Measurements from ENCODE around the gene CARD14. TPM values are rescaled to one million over a fixed set of nuclear protein-coding genes. Genes with fewer than 3 reads are reported as not detected.
"Not testable (repeated sequence)": the region's sequence is repeated elsewhere in the genome, so short reads cannot be mapped to it uniquely, and the experiment has no call there.

Gene CARD14
- total and polyA plus RNA-seq, 2 of the 13 experiments (the other 11 are each of a cell fraction or from before 2014, with no cell fraction given): 0.11 TPM; not detected in 1

DNA sequence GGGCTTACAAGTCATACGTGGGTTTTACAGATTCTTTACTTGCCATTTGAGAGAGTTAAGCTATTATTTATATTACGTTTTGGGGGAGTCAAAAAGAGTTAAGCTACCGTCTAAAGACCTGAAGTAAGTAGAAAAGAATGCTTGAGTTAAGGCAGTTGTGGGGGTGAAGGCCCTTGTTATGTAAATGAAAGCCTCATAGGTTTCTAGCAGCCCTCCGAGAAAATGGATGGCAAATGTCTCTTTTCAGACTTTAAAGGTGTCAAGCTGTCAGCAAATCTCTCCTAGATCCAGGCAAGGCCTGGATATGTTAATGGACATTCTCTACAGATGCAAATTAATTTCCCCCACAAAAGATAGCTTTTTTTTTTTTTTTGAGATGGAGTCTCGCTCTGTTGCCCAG is 15.7 kb upstream of the CARD14 start (continued):
- TF ChIP-seq HIVEP1 (CRISPR knock-in tag; IDR thresholded peaks at IDR 0.05): no peak
- TF ChIP-seq ZNF703 (CRISPR knock-in tag; IDR thresholded peaks at IDR 0.05; ENCODE audit: borderline replicate concordance): no peak

DNA sequence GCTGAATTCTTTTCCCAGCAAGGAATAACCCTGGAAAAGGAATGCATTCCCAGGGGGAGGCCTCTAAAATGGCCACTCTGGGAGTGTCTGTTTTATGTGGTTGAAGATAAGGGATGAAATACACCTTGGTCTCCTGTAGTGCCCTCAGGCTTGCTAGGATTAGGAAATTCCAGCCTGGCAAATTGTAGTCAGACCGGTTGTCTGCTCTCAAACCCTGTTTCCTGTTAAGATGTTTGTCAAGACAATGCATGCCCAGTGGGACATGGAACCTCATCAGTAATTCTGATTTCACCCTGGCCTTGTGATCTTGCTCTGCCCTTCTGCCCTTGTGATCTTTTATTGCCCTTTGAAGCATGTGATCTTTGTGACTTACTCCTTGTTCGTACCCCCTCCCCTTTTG is 14.2 kb upstream of the CARD14 start:
- in situ Hi-C loops (cut with HindIII; ENCODE audit: extremely low pct_ligation_motif_present, low pct_unique_long_range_greater_than_20kb); H4K20me1 ChIP-seq (ENCODE audit: insufficient read depth, low read length); ATAC-seq; CTCF ChIA-PET (ENCODE audit: low intra/inter-chr PET ratio, low total read pairs); H3K4me3 ChIP-seq (replicated peaks in 1 of 3; ENCODE audit: insufficient read depth in 1 of 3, low read depth in 2 of 3, low read length in 3 of 3); POLR2A ChIA-PET; H3K27ac ChIP-seq (ENCODE audit: extremely low read length, insufficient read depth, low read length); intact Hi-C loops (cut with micrococcal nuclease; ENCODE audit: unreplicated experiment); FAIRE-seq; H2AFZ ChIP-seq (ENCODE audit: low read length); BruUV-seq (replicated peaks); H3K36me3 ChIP-seq (replicated peaks in 1 of 2; ENCODE audit: control insufficient read depth in 1 of 2, insufficient read depth in 2 of 2, low read length in 2 of 2); H3K79me2 ChIP-seq (ENCODE audit: insufficient read depth, low read length); H3K9ac ChIP-seq (ENCODE audit: insufficient read depth, low read depth, low read length); DNase-seq (ENCODE audit: low spot score); H3K4me2 ChIP-seq (ENCODE audit: low read depth, low read length); TF ChIP-seq ATF7 (CRISPR knock-in tag; IDR thresholded peaks at IDR 0.05): not testable (repeated sequence)
- H3K9me3 ChIP-seq (ENCODE audit: low read length): peaks cover 17% of the 10 kb centered on the region; the same call in 1 of the 2 replicates
- 0% methylated on average over 2 of the region's 2 CpGs for WGBS (ENCODE audit: low lambda C conversion rate)
- 0 out of 2 replicates have a peak, but pooled peaks cover 12% of the 10 kb centered on the region for H3K4me1 ChIP-seq (ENCODE audit: insufficient read depth, low read length)
- peaks cover 2 to 24% of the 10 kb centered on the region in 2 experiments; a peak in 3 of 5 replicates for H3K27me3 ChIP-seq (ENCODE audit: control insufficient read depth in 1 of 2, insufficient read depth in 2 of 2, low read length in 2 of 2)
- TF ChIP-seq TOPORS (CRISPR knock-in tag; IDR thresholded peaks at IDR 0.05) (0 out of 2 replicates have a peak, but pooled peaks have one; percentile 39), SETDB1 (CRISPR knock-in tag; IDR thresholded peaks at IDR 0.05; ENCODE audit: borderline replicate concordance) (peak; percentile 91; the same call in 1 of the 2 replicates), ATF7 (IDR thresholded peaks at IDR 0.05) (0 out of 2 replicates have a peak, but pooled peaks have one; percentile 11)

DNA sequence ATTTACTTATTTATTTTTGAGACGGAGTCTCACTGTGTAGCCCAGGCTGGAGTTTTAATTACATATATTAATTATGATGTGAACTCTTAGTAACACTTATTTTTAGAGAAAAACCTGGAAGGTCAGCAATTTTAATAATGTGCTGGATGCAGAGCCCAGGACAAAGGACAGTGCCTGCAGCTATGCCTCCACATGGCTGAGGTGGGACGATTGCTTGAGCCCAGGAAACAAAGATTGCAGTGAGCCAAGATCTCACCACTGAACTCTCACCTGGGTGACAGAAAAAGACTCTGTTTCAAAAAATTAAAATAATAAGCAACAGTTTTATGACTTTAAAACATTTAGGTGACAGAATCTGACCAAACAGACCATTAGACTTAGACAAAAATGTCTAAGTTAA is 11.0 kb upstream of the CARD14 start:
- no peaks in the 10 kb centered on the region for H3K36me3 ChIP-seq (replicated peaks in 1 of 2; ENCODE audit: control insufficient read depth in 1 of 2, insufficient read depth in 2 of 2, low read length in 2 of 2)
- ATAC-seq: no peak
- BruUV-seq (replicated peaks): no TSS peak
- no peak overlapping the region for H2AFZ ChIP-seq (ENCODE audit: low read length)
- no peaks in the 10 kb centered on the region for H3K4me1 ChIP-seq (ENCODE audit: insufficient read depth, low read length)
- H3K9me3 ChIP-seq (ENCODE audit: low read length): peaks cover 17% of the 10 kb centered on the region; the same call in 1 of the 2 replicates
- no peaks in the 10 kb centered on the region for H4K20me1 ChIP-seq (ENCODE audit: insufficient read depth, low read length)
- H3K27me3 ChIP-seq (ENCODE audit: control insufficient read depth in 1 of 2, insufficient read depth in 2 of 2, low read length in 2 of 2): peaks cover 2 to 15% of the 10 kb centered on the region in 2 experiments; a peak in 3 of 5 replicates
- in situ Hi-C loops (cut with HindIII; ENCODE audit: extremely low pct_ligation_motif_present, low pct_unique_long_range_greater_than_20kb) (no loop called here), intact Hi-C loops (cut with micrococcal nuclease; ENCODE audit: unreplicated experiment) (no loop called here)
- H3K27ac ChIP-seq (ENCODE audit: extremely low read length, insufficient read depth, low read length): no peak overlapping the region
- 15% methylated on average over 2 of the region's 2 CpGs for WGBS (ENCODE audit: low lambda C conversion rate)
- H3K79me2 ChIP-seq (ENCODE audit: insufficient read depth, low read length): no peaks in the 10 kb centered on the region
- TF ChIP-seq MTF1 (CRISPR knock-in tag; IDR thresholded peaks at IDR 0.05) (no peak), ZNF7 (CRISPR knock-in tag; IDR thresholded peaks at IDR 0.05) (0 out of 2 replicates have a peak, but pooled peaks have one; percentile 54), ZNF709 (CRISPR knock-in tag; IDR thresholded peaks at IDR 0.05) (no peak)
- DNase-seq (ENCODE audit: low spot score): no peak
- H3K4me2 ChIP-seq (ENCODE audit: low read depth, low read length): no peak overlapping the region
- no peak overlapping the region for H3K9ac ChIP-seq (ENCODE audit: insufficient read depth, low read depth, low read length)
- no peak overlapping the region for H3K4me3 ChIP-seq (replicated peaks in 1 of 3; ENCODE audit: insufficient read depth in 1 of 3, low read depth in 2 of 3, low read length in 3 of 3)
- CTCF ChIA-PET (ENCODE audit: low intra/inter-chr PET ratio, low total read pairs): no interaction called here
- no peak for FAIRE-seq
- POLR2A ChIA-PET: no interaction called here
